ENCODE results near the gene MAGEL2.

The MAGEL2 gene

GRCh38 chr15:23686466-23687142 is 38.9 kb upstream of the MAGEL2 start:
- Histone ChIP-seq H3K27me3 (no peaks in the 10 kb centered on the region), H3K4me3 (ENCODE audit: low read depth, low read length) (peak overlapping the region; percentile 33; the same call in 1 of the 2 replicates), H3K9me3 (no peaks in the 10 kb centered on the region), H3K36me3 (no peaks in the 10 kb centered on the region), H3K4me1 (no peaks in the 10 kb centered on the region)
- no peak for DNase-seq
- no peak for TF ChIP-seq CTCF (IDR thresholded peaks at IDR 0.05; ENCODE audit: low read depth, low read length)

DNA sequence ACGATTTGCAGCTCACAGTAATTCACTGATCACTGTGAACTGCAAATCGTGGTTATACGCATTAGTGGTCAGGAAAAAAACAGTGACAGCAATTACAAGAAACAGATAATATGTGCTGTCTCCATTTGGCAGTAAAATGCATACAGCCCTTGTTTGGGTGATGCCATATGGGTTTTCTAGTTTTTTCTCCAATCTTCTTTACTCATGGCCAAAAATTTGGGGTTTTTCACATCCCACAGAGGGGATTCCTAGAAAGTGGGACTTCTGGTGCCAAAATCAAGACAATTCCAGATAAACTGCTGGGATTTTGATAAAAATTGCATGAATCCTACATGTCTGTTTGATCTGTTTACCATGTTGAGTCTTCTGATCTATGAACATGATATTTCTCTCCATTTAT is 23.8 kb upstream of the MAGEL2 start:
- DNase-seq = no peak
- Histone ChIP-seq H3K4me1 (no peaks in the 10 kb centered on the region), H3K4me3 (ENCODE audit: low read depth, low read length) (no peak overlapping the region), H3K9me3 (no peaks in the 10 kb centered on the region), H3K36me3 (no peaks in the 10 kb centered on the region), H3K27me3 (no peaks in the 10 kb centered on the region)
- TF ChIP-seq CTCF (IDR thresholded peaks at IDR 0.05; ENCODE audit: low read depth, low read length) = no peak

DNA sequence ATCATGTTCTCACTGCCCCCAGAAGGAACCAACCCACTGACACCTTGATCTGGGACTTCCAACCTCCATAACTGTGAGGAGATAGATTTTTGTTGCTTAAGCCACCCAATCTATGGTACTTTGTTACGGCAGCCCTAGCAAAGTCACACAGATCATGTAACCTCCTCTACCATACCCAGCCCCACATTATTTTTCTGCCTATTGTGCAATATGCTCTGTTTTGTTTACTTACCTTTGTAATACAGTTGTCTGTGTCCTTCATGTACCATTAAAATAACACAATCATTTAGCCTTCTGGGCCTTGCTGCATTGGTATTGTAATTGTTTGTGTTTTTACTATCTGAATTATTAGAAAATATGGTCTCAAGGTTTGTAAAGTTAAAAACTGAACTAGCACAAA is 23.3 kb upstream of the MAGEL2 start:
- Histone ChIP-seq H3K9me3 (no peaks in the 10 kb centered on the region), H3K27me3 (no peaks in the 10 kb centered on the region), H3K36me3 (no peaks in the 10 kb centered on the region), H3K4me3 (ENCODE audit: low read depth, low read length) (no peak overlapping the region), H3K4me1 (no peaks in the 10 kb centered on the region)
- no peak for TF ChIP-seq CTCF (IDR thresholded peaks at IDR 0.05; ENCODE audit: low read depth, low read length)
- no peak for DNase-seq

DNA sequence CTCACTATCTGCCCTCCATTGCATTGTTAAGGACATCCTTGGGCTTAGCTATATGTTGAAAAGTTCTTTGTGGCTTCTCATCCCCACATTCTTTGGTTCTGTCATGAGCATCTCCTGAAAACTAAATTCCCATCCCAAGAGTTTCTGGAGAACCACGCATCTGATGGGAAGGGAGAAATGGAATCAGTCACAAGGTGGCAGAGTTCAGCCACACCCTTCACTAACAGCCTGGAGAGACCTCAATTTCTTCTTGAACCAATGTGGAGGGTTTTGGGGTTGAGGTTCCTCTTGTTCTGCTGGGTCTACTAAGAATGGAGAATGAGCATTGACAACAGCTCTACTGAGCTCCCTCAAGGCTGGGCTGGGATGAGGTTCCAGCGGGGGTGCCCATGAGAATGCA is 15.6 kb upstream of the MAGEL2 start:
- H3K9me3 ChIP-seq = no peaks in the 10 kb centered on the region
- DNase-seq = no peak
- H3K4me1 ChIP-seq = no peaks in the 10 kb centered on the region
- H3K27me3 ChIP-seq = no peaks in the 10 kb centered on the region
- no peak for TF ChIP-seq CTCF (IDR thresholded peaks at IDR 0.05; ENCODE audit: low read depth, low read length)
- no peak overlapping the region for H3K4me3 ChIP-seq (ENCODE audit: low read depth, low read length)
- no peaks in the 10 kb centered on the region for H3K36me3 ChIP-seq

DNA sequence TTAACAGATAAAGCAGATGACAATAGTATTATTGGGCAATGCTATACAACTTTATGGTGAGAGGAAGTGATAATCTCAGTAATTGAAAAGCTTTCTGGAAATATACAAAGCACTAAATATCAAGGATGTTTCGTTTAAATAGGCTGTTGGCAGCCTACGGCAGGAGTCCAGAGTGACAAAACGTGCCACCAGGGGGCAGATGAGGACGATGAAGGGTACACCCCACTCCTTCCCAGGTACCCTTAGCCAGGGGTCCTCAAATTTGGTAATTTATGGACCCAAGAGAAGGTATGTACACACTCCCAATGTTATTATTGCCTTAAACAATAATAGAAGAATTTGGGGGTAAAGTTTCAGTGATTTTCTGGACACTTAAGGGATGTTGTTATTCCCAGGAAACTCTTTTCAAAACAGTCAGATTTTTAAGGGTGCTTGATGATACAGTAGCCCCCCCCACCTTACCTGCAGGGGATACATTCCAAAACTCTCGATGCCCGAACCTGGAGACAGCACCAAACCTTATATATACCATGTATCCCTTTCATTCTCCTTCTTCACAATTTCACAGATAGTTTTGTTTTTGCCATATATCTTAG is 1.4 kb upstream of the MAGEL2 start:
- no peaks in the 10 kb centered on the region for H3K9me3 ChIP-seq
- H3K27me3 ChIP-seq = peaks cover 9% of the 10 kb centered on the region
- peak; percentile 64 for DNase-seq
- H3K4me1 ChIP-seq = no peaks in the 10 kb centered on the region
- H3K36me3 ChIP-seq = no peaks in the 10 kb centered on the region
- TF ChIP-seq CTCF (IDR thresholded peaks at IDR 0.05; ENCODE audit: low read depth, low read length) = peak; percentile 78
- no peak overlapping the region for H3K4me3 ChIP-seq (ENCODE audit: low read depth, low read length)

- no peaks in the 10 kb centered on the region for H3K4me1 ChIP-seq
- TF ChIP-seq CTCF (IDR thresholded peaks at IDR 0.05; ENCODE audit: low read depth, low read length) = no peak
- H3K36me3 ChIP-seq = no peaks in the 10 kb centered on the region
- H3K4me3 ChIP-seq (ENCODE audit: low read depth, low read length) = no peak overlapping the region
- peaks cover 9% of the 10 kb centered on the region for H3K27me3 ChIP-seq
- DNase-seq = no peak
- H3K9me3 ChIP-seq = no peaks in the 10 kb centered on the region
Measured at GRCh38 chr15:23647001-23647295, 719 bp downstream of the MAGEL2 start.

Measured in BE2C (cell line).